GM19240 (cell line): Measurements from ENCODE around the gene UBAC1.
"Not testable (repeated sequence)": the region's sequence is repeated elsewhere in the genome, so short reads cannot be mapped to it uniquely, and the experiment has no call there.

Experiments used
- DNase-seq: peaks from one replicate; pipeline ENCODE4 v3.0.0; 2011; ENCODE audit warnings: low spot score; ENCODE audit not compliant: insufficient read length

UBAC1 gene

DNA sequence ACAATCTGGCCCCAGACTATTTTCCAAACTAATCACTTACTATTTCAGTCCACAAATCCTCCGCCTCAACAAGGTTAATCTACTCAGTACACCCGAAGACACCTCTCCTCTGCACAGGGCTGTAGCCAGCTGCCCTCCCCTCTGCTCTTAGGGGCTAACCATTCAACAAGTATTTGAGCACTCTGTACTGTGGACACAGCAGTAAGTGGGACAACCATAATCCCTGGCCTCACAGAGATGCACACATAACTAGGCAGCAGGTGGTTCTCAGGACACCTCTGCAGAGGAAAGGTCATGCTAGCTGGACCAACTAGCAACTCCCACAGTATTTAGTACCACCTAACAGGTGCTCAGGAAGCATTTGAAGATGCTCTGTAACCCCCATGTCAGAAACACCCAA, 59.3 kb downstream of the UBAC1 start:
- DNase-seq, result no peak

DNA sequence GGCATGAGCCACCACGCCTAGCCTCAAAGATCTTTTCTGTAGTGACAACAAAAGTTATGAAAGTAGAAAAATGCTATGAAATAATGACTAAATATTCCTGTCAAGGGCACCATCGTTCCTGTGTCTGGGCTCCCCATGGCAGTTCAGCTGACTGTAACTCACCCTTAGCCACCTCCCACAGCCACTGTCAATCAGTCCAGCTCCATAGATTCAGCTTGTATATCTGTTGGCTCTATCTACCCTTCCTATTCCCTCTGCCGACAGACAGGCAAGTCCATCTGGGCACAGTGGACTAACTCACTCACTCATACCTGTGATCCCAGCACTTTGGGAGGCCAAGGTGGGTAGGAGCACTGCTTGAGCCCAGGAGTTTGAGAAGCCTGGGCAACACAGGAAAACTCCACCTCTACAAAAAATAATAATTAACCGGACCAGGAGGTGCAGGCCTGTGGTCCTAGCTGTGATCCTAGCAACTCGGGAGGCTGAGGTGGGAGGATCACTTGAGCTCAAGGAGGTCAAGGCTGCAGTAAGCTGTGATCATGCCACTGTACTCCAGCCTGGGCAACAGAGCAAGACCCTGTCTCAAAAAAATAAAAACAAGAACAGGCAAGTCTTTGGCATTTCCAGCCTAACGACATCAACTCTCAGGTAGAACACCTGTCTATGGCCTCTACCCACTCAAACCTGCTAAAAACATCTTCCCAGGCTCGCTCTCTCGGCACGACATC, 60.0 kb downstream of the UBAC1 start:
- no peak for DNase-seq

DNA sequence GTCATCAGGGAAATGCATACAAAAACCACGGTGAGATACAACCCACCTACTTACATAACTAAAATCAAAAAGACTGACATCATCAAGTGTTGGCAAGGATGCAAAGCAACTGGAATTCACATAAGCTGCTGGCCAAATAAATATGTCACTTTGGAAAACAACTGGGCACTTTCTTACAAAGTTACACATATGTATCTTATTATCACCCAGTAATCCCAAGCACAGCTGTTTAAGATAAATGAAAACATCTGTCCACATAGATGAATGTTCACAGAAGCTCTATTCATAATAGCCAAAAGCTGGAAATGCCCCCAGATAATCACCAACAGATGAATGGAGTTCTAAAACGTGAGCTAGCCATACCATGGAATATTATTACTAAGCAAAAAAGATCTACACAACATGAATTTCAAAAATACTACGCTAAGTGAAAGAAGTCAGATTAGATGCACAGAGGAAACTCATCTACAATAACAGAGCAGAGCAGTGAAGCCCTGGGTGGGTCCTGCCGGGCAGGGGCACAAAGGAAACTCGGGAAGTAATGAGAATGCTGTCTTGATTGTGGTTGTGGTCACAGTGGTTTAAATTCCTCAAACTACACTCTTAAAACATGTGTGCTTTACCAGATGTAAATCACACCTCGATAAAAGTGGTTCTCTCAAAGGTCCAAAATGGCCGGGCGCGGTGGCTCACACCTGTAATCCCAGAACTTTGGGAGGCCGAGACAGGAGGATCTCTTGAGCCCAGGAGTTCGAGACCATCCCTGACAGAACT, 62.4 kb downstream of the UBAC1 start:
- no peak for DNase-seq

DNA sequence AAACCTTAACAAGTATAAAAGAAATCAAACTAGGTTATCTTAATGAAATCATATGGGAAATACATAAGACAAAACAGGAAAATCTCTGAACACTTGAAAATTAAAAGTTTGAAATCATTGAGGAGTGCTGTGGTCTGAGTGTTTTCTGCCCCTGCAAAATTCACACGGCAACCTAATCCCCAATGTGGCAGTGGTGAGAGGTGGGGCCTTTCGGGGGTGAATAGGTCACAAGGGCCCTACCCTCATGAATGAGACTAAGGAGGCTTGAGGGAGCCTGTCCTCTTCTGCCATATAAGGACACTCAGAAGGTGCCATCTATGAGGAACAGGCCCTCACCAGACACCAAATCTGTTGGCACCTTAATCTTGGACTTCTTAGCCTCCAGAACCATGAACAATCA, 64.5 kb downstream of the UBAC1 start:
- DNase-seq, result no peak

DNA sequence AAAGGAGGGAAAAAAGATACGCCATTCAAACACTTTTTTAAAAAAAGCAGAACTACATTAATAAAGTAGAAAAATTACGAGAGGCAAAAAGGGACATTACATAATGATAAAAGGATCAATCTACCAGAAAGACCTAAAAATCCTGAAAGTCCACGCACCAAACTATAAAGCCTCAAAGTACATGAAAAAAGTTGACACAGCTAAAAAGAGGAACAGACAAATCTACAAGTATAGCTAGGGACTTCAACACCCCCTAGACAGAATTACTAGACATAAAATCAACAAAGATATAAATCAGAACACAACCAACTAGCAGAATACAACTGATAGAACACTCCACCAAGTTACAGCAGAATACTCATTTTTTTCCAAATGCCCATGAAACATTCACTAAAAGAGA, 65.0 kb downstream of the UBAC1 start:
- no peak for DNase-seq

DNA sequence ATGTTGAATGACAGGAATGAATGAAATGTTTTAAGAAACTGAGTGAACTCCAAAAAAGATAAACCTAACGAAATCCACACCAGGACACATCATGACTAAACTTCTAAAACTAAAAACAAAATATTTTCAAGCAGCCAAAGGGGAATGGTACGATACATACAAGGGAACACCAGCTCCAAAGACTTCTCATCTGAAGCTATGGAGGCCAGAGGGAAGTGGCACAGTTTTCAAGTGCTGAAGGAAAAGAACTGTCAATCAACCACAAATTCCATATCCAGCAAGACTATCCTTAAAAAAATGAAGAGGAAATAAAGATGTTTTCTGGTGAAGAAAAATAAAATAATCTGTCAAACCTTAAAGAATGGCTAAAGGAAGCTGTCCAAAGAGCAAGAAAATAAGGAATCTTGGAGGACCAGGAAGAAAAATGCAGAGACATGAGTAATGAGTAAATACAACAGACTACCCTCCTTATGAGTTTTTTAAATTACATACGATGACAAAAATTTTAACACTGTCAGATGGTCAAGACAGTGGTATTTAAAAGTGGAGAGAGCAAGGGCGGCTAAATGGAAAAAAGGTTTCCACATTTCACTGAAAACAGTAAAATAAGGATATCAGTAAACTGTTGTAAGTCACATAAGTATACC, 65.8 kb downstream of the UBAC1 start:
- no peak for DNase-seq

DNA sequence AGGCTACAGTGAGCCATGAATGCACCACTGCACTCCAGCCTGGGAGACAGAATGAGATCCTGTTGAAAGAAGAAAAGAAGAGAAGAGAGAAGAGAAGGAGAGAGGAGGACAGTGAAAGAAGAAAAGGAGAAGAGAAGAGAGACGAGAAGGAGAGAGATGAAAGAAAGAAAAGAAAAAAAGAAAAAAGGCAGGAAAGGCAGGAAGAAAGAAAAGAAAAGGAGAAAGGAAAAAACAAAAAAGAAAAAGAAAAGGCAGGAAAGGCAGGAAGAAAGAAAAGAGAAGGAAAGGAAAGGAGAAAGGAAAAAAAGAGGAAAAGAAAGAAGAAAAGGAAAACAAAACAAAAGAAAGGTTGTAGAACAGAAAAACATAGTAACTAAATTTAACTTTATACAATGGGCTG, 68.1 kb downstream of the UBAC1 start:
- no peak for DNase-seq

DNA sequence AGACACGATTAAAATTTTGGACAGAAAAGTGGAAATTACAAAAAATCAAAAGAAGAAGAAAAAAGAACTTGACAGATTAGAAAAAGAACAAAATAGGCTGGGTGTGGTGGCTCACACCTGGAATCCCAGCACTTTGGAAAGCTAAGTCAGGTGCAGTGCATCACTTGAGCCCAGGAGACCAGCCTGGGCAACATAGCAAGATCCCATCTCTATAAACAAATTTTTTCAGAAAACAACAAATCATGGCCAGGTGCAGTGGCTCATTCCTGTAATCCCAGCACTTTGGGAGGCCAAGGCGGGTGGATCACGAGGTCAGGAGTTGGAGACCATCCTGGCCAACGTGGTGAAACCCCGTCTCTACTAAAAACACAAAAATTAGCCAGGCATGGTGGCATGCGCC, 68.8 kb downstream of the UBAC1 start:
- DNase-seq, result not testable (repeated sequence)

DNA sequence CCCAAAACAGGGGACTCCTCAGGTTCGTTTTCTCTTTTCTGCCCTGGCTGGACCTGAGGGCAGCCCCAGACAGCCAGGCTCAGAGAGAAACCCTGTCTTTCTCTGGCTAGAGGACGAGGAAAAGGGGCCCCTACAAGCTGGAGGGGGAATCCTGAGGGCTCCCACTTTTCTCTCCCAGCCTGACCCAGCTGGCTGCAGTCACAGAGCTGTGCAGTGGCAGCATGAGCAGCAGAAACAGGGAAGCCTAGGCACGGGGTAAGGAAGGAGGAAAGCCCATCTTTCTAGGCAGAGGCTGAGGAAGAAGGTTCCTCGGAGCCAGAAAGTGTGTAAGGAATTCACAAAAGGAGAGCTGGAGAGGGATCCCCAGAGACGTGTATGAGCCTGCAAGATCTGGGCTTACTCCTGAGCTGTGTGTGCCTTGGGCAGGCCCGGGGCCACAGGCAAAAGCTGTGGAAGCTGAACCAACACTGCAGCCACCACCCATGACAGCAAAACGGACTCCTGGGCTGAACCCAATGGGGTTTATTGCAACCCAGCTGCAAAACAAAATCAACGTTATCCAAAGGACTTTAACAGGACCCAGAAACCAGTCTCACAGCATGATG, 70.0 kb downstream of the UBAC1 start:
- no peak for DNase-seq

DNA sequence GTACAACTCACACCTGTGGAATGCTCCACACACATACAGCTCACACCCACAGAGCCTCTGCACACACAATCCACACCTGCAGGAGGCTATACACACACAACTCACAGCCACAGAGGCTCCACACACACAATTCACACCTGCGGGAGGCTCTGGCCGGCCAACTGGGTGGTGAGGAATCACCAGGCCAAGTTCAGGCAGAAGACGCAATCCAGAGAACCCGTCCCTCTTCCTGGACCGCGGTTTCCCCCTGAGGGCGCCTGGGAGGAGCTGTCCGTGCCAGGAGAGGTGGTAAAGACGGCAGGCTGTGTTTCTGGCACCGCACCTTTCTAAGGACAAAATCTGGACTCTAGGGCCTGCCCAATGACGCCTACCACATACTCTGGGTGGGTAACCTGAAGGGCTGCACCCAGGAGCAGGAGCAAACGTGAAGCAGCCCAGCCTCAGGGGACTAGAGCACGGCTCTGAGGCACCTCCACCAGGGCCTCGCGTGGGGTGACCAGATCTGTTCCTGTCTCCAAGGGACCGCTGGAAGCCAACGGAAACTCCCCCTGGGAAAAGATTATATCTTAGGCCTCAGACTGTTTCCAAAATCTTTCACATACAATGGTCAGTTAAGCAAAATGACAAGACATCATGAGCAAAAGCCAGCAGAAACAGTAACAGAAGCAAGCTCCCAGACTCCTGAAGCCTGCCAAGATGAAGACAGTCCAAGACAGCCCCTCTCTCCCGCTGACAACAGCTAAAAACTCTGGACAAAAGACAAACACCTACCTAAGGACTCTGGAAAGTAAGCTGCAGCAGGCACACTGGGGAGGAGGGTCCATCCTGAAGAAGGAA, 70.8 kb downstream of the UBAC1 start:
- no peak for DNase-seq

DNA sequence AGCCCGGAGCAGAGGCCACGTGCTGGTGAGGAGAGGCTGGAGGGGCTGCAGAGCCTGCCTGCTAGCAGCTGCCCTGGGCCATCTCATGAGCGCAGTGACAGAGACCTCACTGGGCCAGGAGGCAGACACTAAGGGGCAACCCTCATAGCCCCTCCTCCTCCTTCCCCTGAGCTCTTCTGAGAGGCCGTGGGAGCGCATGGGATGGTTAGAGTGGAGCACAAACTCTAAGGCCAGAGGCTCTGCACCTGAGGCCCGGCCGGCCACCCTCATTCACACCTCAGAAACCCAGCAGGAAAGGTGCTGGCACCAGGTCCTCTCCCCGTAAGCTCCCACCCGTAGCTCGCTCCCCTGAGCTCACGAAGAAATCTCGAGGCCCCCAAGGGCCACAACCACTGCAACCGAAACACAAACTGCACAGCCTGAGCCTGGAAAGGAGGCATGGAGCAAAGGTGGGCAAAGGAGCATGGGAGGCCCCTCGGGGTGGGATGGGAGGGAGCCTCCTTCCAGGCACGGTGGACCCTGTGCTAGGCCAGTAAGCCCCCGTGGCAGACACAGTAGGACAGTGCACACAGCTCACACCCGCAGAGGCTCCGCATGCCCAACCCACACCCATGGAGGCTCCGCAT, 71.5 kb downstream of the UBAC1 start:
- DNase-seq, result no peak

DNA sequence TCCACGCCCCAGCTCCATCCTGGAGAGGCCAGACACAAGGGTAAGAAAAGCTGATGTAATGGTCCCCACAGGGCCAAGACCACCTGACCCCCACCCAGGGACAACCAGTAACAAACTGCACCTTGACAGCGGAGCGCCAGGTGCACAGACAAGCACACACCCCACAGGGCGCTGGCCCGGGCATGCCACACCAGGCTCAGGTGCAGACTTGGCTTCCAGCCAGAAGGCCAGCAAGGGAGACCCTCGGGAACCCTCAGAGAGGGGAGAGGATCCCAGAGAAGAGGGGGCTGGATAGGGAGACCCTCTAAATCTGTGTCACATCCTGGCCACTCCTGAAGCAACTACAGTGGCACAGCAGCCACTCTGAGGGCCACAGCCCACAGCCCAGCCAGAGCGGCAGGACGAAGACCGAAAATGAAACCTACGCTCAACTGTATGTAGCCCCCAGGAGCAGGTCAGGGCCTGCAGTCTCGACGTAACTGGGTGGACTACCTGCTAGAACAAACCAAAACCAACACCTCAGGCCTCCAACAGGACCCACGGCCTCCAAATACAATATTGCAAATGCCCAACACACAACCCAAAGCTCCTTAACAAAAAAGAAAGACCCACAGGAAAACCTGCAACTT, 72.3 kb downstream of the UBAC1 start:
- DNase-seq, result no peak

DNA sequence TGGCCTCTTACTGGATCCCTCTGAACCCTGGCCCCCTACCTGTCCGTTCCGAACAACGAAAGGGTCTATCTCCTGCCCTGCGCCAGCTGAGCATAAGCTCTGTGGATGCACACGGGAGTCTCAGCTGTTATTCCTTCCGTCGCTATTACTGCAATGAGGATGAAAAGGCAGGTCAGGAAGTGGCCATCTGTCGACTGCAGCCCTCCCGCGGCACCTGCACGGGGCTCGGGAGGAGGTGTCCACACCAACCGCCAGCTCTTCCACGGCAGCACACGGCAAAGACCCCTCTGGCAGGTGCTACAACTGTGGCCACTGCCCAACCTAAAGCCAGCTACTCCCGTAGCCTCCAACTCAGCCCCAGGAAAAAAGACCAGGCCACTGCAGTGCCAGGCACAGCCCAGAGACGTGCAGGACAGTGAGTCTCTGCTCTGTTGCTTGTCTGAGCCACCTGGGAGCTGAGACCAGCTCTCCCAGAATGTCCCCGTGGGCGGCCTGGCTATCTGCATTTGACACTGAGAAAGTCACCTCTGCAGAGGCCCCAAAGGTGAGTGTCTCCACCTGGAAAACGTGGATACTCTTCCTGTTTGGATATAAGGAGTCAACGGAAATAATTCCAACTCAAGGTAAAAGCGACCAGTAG, 72.9 kb downstream of the UBAC1 start:
- DNase-seq, result no peak

DNA sequence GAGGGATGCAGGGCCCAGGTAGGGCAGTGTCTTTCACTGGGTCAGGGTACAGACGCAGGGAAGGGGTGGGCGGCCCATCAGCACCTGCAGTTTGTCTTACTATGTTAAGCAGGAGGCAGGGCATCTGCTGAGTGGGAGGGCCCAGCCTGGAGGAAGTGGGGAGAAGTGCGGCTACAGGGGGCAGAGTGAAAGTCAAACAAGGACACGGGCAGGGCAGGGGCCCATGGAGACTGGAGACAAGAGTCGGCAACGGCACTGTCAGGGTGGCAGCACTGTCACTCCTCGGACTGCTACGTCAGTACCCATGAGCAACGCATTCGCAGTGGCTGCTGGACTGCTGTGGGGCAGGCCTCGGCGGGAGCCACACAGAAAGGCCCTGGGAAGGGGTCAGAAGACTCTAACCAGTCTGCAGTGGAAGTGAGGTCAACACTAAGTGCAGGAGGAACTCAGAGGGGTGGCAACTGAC, 73.6 kb downstream of the UBAC1 start:
- peak; percentile 11 for DNase-seq

DNA sequence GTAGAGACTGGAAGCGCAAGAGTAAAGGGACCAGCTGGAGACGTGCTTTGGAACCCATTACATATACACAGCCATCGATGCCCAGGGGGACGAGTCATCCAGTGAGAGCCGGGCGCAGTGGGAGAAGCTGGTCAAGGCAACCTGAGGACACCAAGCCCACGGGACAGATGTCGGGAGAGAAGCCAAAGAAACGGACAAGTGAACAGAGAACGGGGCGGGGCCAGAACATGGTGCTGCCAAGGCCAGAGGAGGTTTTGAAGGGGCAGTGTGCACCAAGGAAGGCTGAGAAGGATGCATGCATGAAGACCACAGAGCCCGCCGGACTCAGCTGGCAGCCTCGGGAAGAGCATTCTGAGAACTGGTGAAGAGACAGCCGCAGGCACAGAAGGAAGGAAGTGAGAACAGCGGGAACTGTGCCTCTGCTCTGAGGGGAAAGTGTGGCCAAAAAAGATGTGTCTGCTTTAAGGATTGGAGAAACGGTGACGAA, 74.1 kb downstream of the UBAC1 start:
- no peak for DNase-seq

DNA sequence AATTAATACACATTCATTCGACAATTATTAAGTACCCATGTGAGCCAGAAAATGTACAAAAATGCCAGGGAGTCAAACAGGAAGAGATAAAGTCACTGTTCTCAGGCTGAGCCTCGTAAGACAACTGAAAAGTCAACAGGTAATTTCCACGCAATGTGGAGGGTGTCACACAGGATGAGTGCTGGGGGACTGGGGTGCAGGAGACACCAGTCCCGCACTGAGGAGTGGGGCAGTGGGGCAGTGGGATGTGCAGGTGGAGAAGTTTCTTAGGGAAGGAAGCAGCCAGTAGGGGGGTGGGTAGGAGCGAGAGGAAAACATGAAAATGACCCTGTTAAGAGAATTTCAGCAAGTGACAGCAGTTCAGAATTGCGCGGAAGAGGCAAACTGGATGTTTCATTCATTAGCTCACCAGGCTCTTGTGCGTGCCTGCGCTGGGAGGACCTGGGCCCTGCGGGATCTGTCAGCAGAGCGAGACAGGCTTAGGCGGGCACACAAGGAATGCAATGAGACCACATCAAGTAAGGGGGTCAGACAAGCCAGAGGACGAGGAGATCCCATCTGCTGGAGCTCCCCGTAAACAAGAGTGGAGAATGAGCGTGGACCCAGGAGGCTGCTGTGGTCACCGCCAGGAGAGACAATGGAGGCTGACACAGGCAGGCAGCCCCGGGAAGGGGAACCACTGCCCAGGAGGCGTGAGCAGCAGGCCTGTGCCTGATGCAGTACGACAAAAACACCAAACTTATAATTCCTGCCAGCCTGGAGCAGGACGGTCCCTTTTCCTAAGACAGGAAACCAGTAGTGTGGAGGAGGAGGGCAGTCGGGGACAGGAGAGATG, 74.8 kb downstream of the UBAC1 start:
- DNase-seq, result no peak

DNA sequence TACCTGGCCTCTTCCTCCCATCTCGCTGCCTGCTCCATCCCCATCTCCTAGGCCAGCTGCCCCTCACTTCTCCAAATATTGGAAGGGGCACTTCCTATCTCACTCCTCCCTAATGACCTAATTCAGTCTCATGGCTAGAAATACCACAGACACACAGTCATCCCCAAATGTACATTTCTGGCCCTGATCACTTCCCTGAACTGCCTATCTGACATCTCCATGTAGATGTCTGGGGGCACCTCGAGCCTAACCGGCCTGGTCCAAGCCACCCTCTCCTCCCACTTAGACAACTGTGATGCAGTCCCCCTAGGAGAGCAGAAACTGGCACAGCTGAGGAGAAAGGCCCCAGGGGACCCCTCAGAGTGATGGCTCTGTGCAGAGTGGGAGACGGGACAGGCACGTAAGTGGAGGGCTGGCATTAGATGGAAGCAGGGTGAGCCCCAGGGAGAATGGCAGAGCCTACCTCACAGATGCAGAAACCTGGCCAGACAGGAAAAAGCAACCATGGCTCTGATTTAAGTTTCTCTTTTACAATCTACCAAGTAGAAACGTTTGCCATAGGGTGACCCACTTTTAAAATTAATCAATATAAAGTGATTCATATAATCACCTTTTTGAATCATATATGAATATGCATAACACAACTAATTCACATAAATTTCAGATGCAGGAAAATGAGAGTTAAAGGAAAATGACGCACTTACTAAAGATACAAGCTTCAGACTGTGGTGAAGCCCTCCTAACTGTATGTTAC, 75.9 kb downstream of the UBAC1 start:
- DNase-seq, result no peak
